Dedifferentiated amniotic fluid mesenchymal stem cell (primary cell): ENCODE results near the gene DSCAM.
"Not testable (repeated sequence)": the region's sequence is repeated elsewhere in the genome, so short reads cannot be mapped to it uniquely, and the experiment has no call there.

Source experiments
- DNase-seq: peaks from one replicate; pipeline ENCODE4 v3.0.0-alpha.2; 2016; ENCODE audit errors: extremely low spot score

The DSCAM gene

DNA sequence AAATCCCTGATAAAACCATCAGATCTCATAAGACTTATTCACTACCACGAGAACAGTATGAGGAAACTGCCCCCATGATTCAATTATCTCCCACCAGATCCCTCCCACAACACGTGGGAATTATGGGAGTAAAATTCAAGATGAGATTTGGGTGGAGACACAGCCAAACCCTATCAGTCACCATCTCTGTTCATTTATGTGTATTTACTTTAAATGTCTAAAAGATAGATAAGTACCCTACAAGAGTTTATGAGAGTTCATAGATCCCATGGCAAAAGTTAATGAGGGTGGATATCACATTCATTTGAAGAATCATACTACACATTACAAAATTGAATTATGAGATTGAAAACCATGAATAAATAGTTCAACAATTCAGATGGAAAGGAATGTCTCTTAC, 526.2 kb downstream of the DSCAM start:
- not testable (repeated sequence) for DNase-seq

DNA sequence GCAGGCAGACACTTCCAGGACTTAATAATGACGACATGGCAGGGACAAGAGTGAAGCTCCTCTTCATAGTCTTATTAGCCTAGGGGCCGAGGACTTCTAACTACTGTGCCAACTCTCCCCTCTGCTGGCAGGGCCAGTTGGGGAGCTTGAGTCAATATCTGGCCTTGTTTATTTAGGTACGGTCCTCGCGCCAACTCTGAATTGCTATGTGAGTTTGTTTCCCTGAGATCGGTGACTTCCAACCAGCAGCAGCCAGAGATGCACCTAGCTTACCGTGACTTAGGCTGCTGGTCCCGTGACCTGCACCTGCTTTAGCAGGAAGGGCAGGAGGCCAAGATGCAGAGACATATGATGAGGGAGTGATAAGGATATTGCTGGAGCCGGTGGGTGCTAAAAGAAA, 528.6 kb downstream of the DSCAM start:
- DNase-seq, result no peak

DNA sequence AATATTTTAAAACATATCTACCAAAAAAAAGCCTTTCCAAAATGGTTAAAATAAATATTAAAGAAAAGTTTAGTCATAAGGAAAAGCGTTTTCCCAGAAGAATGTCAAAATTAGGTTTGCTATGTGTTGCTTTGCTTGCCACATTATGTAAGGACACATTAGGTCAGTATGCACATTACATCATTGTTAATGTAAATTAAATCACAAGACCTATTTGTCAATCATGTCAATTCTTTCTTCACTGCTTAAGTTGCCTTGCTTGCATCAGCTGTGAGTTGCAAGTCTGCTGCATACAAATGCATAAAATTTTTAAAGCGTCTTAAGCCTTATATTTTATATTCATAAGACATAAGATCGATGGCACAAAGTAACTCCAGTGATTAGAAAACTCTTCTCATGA, 530.9 kb downstream of the DSCAM start:
- no peak for DNase-seq

DNA sequence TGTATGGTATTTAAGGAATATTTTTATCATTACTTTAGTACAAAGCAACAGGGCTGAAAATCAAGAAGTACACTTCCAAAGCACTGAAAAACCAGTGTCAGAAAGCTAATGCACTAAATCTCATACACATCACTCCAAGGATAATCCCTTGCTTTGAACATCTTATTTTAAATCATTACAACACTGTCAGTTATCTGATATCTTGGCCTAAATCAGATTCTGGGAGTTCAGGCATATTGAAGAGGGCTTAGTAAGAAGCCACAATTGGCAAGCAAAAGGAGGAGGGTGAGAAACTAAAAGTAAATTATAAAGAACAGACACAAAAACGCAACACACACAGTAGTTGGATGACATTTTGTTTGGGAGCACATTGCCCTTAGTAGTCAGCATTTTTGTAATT, 531.3 kb downstream of the DSCAM start:
- DNase-seq, result no peak

DNA sequence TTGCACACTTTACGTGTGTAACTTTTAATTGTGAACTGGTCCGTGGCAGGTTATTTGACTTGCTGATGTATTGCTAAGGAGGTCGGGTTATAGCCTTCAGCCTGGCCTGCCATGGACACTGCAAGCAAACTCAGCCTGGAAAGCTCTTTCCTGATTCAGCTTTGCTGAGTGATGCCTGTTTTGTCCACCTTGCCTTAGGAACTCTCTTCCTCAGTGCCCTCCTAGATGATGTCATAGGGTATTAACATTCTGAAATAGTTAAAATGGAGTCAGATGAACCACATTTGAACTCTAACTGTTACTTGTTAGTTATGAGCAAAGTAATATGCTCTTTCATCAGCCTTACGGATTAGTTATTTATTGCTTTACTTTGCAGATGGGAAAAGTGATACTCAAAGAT, 533.7 kb downstream of the DSCAM start:
- DNase-seq, result no peak

DNA sequence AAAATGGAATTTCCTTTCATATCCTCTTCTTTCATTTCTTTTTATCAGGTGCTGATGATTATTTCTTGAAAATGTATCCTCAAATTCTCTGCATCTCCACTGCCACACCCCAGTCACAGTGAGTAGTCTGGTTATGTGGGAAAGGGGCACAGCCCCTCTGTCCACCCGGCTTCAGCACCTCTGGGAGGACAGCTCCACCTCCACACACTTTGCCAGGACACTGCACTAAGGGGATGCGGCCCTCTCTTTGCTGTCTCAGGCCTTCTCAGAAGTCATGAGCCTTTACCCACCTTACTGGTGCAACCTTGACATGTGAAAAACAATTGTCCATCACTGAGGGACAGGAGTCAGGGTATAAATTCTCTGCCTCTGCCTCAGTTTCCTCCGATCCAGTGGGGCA, 546.7 kb downstream of the DSCAM start:
- no peak for DNase-seq

DNA sequence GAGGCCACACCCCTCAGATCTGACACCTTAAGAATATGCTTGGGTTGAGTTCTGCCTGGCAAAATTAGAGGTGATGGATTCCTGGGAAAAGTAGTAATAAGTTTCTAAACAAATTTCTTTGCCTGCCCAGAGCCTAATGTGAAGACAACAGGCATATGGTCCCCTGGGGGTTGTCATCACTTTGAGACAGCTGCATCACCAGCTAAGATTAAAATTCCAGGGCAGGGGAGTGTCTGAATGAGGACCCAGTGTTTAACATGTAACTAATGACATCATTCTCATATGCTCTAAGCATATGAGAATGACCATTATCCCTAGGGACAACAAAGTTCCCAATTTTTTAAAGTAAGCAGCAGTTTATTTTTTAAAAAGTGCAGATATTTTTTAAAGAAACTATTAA, 547.5 kb downstream of the DSCAM start:
- no peak for DNase-seq

DNA sequence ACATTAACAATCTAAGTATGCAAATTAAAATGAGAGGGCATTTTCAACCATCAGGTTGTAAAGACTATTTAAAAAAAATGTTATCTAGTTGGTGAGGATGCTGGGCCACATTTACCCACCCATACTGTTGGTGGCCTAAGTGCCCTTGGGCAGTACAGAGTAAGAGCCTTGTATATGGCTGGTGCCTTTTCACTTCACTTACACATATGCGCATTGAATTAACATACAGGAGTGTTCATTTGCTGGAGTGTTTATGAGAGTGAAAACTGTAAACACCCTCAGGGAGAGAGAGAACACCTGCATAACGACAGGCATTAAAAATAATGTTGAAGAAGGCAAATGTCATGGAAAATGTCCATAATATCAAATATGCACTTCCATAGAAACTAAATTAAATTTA, 552.6 kb downstream of the DSCAM start:
- no peak for DNase-seq

DNA sequence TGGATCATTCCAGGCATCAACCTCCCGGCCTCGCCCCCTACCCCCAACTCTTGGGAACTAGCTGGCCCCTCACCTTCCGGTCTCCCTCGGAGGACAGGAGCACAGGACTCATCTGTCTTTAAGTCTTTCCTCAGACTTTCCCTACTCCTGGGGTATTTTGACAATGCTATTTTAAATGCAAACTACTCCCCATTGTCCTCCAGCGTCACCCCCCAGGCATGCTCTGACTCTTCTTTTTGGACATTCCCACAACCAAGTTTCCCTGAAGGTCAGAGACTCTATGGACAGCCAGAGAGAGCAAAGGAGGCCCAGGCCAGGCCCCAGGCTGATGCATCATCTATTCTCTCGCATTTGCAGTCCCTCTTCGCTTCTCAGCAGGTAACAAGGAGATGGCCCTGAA, 555.4 kb downstream of the DSCAM start:
- DNase-seq, result no peak

DNA sequence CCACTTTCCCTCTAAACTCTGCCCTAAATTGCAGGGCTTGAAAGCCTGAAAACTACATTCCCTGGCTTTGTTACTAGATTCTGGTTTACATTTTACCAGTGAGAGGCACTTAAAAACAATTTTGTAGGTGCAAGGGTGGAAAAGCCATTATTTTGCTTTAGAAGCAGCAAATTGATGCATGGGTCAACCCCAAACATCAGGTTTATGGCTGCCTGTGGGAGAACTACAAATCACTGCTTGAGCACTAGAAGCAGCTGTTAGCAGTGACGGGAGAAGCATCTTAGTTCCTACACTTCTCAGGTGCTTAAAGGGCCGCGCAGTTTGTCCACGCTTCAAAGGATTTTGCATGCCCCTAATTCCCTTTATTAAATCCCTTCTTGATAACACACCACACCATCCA, 562.5 kb downstream of the DSCAM start:
- DNase-seq, result no peak

DNA sequence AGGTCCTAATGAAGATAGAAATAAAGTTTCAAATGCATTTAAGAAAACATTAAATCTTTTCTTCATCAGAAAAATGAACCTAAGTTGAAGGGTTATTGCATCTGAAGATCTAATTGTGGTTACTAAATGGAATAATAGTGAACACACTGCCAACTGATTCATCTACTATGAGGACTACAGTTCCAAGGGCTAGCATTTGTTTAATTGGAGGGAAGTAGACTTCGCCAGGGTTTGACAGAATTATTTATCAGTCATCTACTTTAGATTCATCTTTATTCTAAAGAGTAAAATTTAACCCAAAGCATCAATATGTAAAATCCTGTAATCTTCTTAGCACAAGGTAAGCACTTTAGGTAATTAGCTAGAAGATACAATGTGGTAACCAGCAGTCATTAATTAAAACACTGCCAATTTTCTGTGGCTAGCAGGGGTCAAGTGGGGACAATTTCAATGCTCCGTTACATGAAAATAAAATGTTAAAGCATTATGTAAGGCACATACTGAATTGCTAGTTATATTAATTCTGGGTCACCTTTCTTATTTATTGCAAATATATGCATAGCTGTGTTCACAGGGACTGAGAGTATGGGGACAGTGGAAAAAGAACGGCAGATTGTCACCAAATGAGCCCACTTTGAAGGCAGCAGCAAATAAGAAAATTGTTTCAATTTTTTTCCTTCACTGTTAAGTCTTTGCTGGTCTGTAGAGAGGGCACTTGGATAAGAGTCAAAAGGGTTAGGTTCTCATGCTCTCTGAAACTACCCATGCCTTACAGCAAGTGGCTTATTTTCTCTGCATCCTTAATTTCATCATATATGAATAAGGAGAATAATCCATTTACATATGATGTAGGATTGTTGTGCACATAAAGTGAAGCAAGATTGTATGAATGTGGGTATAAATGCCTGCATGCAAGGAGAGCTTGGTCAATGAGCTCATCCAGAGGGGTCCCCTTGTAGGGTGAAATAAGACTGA, 563.8 kb downstream of the DSCAM start:
- DNase-seq, result no peak

DNA sequence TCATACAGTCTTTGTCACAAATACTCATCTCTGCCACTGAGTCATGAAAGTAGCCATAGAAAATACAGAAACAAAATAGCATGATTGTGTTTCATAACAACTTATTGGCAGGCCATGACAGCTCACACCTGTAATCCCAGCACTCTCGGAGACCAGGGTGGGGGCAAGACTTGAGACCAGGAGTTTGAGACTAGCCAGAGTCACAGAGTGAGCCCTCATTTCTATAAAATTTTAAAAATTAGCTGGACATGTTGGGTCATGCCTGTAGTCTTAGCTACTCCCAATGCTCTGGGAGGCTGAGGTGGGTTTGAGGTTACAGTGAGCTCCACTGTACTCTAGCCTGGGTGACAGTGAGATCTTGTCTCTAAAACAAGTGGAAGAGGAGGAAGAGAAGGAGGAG, 568.6 kb downstream of the DSCAM start:
- no peak for DNase-seq

DNA sequence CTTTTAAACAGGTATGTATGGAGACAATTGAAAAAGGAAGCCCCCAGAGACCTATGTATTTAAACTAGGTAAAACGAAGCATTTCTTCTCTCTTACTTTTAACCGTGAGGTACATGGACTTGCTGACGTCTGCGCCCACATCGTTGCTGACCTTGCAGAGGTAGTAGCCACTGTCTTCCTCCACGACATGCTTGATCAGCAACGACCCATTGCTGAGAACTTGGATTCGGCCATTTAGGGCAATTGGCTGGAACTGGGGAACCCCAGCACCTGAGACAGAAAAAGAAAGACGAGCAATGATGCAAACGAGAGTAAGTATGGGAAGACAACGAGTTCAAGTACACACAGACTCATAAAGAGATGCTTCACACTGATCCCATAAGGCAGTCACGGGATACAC, 571.0 kb downstream of the DSCAM start:
- no peak for DNase-seq

DNA sequence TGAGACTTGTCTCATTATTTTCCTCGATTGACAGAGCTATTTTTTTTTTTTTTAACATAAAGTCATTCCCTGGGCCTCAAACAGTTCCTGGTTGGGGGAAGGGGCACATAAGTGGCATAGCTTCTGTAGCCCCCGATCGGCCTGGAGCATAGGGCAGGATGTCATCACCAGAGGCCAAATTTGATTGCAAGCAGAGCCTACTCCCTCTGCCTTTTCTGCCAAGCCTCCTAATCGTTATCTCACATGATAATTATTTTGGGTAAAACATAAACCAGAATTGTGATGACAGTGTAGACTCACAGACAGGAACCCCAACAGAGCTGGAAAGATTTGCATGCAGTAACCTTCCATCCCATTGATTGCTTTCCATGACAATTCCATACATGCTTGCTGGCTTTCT, 574.9 kb downstream of the DSCAM start:
- DNase-seq, result no peak

DNA sequence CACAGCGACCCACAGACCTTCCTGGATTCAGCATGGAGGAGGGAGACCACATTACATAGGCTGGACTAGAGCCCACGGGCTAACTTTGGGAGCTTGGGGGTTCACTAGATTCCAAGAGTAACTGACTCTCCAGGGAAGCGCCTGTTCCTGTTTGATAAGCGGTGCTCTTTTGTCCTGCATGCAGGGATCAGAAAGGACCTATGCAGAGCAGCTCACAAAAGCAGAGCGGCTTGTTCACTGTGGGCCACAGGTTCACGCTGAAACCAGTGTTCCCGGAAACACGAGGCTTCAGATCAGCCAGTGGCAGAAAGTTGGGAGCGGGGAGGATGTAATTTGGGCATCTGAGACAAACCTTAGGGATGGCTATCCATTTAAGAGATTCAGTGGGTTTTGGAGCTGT, 575.8 kb downstream of the DSCAM start:
- no peak for DNase-seq

DNA sequence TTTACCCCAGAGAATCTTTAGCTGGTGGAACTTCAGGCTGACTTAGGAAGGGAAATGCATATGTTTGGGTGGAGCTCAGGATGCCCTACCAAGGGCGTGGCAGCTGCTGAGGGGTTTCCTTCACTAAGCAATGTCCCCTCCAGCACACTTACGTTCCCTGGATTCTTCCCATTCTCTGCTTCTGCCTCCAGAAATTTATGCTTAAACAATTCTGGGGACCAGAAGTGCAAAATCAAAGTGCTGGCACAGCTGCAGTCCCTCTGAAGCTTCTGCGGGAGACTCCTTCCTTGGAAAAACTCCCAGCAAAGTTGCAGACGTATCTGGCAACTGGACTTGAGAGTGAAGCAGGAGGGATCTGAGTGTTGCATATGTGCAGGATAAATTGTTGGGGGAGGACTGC, 576.9 kb downstream of the DSCAM start:
- no peak for DNase-seq

DNA sequence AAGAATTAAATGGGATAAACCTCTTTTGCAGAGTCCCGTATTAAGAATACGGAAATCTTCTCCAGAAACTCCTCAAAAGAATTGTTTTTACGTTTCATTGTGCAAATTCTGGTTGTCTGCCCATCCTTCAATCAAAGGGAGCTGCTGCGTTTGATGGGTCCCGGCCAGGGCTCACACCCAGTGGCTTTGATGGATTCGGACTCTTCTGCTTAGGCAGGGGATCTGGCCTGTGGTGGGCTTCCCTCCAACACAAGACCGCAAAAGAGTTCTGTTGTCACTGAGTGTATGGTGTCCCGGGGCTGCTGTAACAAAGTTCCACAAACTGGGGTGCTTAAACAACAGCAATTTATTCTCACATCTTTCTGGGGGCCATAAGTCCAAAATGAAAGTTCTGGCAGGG, 577.7 kb downstream of the DSCAM start:
- no peak for DNase-seq

DNA sequence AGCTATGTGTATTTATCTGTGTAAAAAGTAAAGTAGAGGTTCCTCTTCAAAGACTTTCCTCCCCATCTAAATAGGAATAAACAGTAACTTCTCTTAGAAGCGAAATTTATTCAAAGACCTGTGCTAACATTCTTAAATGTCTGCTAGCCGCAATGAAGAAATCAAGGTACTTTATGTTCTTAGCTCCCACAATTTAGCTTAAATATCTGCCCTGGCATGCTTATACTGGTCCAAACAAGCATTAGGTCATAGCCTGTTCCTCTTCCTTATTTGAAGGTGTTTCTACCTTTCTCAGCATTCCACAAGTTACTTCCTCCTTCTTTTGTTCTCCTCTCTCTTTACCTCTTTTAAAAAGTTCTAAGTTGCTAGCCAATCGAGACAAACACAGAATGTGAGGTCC, 588.5 kb downstream of the DSCAM start:
- not testable (repeated sequence) for DNase-seq

DNA sequence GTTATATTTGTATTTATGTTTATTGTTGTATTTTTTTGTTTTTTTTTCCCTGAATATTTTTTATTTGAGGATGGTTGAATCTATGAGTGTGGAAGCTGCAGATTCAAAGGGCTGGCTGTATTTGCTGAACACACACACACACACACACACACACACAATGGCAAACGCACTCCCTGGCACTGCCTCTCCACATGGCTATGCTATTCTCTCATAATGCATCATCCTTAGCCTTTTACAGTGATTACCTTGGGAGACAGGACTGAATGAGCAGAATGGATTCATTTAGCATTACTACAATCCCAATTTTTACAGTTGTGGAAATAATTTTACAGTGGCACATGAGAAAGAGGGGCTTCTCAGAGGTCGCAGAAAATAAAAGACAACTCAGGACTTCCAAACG, 589.6 kb downstream of the DSCAM start:
- no peak for DNase-seq

DNA sequence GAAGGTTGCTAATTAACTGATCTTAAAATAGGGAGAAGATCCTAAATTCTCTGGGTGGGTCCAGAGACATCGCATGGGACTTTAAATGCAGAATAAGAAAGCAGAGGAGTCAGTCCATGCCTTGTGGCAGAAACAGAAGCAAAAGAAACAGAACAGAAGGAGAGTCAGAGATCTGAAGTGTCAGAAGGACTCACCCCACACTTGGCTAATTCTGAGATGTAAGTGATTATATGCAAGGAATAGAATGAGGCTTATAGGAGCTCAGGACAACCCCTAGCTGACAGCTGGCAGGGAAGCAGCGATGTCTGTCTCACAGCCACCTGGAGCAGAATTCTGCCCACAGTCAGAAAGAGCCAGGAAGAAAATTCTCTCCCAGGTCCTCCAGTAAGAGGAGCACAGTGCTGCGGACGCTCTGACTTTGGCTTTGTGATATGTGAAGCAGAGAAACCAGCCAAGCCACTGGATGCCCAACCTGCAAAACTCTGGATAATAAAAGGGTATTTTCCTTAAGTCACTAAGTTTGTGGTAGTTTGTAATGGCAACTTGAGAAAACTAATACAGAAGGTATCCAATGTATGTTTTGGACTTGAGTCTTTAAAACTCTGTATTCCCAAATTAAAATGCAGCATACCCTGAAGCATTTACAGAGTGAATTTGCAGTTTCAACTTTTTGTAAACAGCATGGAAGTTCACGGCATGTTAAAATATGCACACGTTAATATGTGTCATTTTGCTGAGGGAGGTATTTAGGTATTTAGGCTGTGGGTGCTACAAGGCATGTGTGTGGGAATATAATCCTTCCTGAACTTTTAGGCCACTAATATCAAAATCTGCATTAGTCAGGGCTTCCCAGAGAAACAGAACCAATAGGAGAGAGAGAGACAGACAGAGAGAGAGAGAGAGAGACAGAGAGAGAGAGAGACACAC, 591.2 kb downstream of the DSCAM start:
- no peak for DNase-seq

DNA sequence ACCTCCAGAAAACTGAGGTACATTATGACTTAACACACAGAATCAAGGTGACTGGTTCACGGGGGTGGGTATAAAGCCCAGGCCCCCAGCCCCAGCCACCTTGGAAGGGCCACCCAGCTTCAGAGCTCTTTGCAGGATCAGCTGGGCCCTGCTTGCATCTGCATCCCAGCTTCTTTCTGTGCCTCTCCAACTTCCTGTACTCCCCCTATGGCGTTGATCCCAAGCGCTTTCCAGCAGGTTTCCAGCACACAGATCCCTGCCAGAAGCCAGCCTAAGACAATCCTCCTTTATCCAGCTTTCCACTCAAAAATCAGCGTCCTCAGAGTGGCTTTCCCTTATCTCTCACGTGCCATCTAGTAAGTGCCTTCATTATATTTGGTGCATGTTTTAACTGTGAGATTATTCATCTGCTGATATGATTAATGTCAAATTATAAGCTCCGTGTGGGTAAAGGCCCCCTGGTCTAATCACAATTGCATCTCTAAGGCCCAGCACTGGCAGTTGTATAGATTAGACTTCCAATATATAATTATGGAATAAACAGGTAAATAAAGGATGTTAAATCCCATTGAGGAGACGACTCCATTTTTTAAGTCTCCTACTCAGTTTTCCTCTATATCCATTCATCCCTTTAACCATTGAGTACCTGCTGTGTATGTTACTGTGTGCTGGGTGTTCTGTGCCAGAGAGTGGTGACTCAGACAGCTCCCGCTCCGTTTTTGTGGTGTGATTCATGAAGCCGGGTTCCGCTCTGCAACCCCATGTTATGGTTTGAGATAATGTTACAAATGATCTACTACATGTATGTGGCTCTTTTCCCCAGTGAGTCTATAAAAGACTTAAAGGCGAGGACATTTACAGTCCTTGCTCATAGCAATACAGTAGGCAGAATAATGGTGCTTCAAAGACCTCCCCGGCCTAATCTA, 592.2 kb downstream of the DSCAM start:
- peak; percentile 71 for DNase-seq

DNA sequence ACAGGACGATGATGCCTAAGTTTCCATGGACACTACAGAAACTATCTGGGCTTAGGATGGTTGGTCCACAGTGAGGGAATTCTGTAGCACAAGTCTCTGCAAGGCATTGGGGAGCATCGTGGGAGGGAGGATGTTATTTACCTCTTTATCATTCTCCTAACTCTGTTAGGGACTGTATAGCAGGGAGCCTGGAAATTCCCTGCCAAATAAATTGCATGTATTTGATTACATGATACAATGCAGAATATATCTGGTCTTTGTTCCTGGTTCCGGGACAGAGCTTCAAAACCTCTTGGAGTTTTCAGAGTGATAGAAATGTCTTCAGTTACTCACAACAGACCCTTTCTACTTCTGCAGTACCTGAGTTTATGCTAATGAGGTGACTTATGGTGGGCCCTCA, 593.8 kb downstream of the DSCAM start:
- no peak for DNase-seq
